GM12878 (cell line): ENCODE results near the gene TBCD. TPM values are rescaled to one million over a fixed set of nuclear protein-coding genes. Genes with fewer than 3 reads are reported as not detected.

Source experiments
- ATAC-seq: fragments of 200-7000 bp; cut with Tn5 transposase; 3 replicates; pipeline ENCODE4 v1.9.1; 2020; ENCODE audit warnings: mild to moderate bottlenecking, moderate library complexity
- BruUV-seq: library from RNA; stranded (reverse); fragments of 400-500 nt; replicated peaks from 2 replicates; lab custom pipeline; 2021; lab: Mats Ljungman, UMichigan
- CTCF ChIA-PET: fragments of 300-600 bp; sonication (Branson Sonifier 250); formaldehyde crosslinking; extraction: SDS; loops from one replicate; lab custom pipeline; 2021; ENCODE audit warnings: inconsistent platforms; lab: Yijun Ruan, JAX
- POLR2A ChIA-PET: fragments of 350-600 bp; formaldehyde crosslinking; extraction: SDS; loops from one replicate; lab custom pipeline; 2021; ENCODE audit warnings: inconsistent platforms; lab: Charles Lee
- RAD21 ChIA-PET: fragments of 300-600 bp; sonication (Branson Sonifier 250); formaldehyde crosslinking; loops from one replicate; lab custom pipeline; 2023; ENCODE audit warnings: antibody characterized with exemption; ENCODE audit not compliant: unreplicated experiment; lab: Charles Lee
- SMC1A ChIA-PET: fragments of 300-600 bp; sonication (Branson Sonifier 250); formaldehyde crosslinking; loops from one replicate; lab custom pipeline; 2023; ENCODE audit not compliant: unreplicated experiment, uncharacterized antibody; lab: Charles Lee
- DNase-seq: peaks from one replicate; pipeline ENCODE4 v3.0.0-alpha.2; 2011; ENCODE audit warnings: low read depth, low spot score
- FAIRE-seq: peaks from 3 replicates; lab custom pipeline; 2011; peaks lifted over from hg19 to GRCh38; lab: Jason Lieb, UNC
- H2AFZ ChIP-seq: 2 replicates; pipeline ENCODE4 v1.6.0; 2011; ENCODE audit warnings: low read depth, low read length, control low read depth; ENCODE audit not compliant: control insufficient read depth
- H3K27ac ChIP-seq: 2 replicates; pipeline ENCODE4 v1.5.1; 2011; ENCODE audit warnings: control low read depth; ENCODE audit not compliant: control insufficient read depth, insufficient read depth
- H3K27me3 ChIP-seq, 2 experiments: replicated peaks in 1 of 2; 2 replicates each; pipeline versions ENCODE4 v1.6.0 to v1.6.1; 2011; ENCODE audit warnings: low read length in 1 of 2; ENCODE audit not compliant: control insufficient read depth in 2 of 2, insufficient read depth in 2 of 2
- H3K36me3 ChIP-seq, 2 experiments: 2 replicates each; pipeline ENCODE4 v1.5.1; 2011; ENCODE audit warnings: low read length in 1 of 2; ENCODE audit not compliant: control insufficient read depth in 2 of 2, insufficient read depth in 2 of 2
- H3K4me1 ChIP-seq: 2 replicates; pipeline ENCODE4 v1.6.1; 2011; ENCODE audit warnings: mild to moderate bottlenecking, low read length, moderate library complexity, mixed read lengths; ENCODE audit not compliant: control insufficient read depth, insufficient read depth
- H3K4me2 ChIP-seq: 2 replicates; pipeline ENCODE4 v1.6.0; 2011; ENCODE audit warnings: control low read depth; ENCODE audit not compliant: control insufficient read depth, insufficient read depth
- H3K4me3 ChIP-seq: fragments of 200-600 bp; sonication (generic); 2 replicates; pipeline ENCODE4 v1.5.1; 2016
- H3K79me2 ChIP-seq: 2 replicates; pipeline ENCODE4 v1.6.0; 2011; ENCODE audit warnings: low read length; ENCODE audit not compliant: control insufficient read depth, insufficient read depth
- H3K9ac ChIP-seq: 2 replicates; pipeline ENCODE4 v1.8.0; 2011; ENCODE audit warnings: low read length, control low read depth, mixed read lengths; ENCODE audit not compliant: control insufficient read depth, insufficient read depth
- H3K9me3 ChIP-seq: replicated peaks from 3 replicates; pipeline ENCODE4 v1.5.1; 2011; ENCODE audit warnings: mild to moderate bottlenecking, low read length; ENCODE audit not compliant: control insufficient read depth, insufficient read depth
- H4K20me1 ChIP-seq: 2 replicates; pipeline ENCODE4 v1.6.0; 2011; ENCODE audit not compliant: control insufficient read depth, insufficient read depth
- BCL3 ChIP-seq: IDR thresholded peaks from 2 replicates; pipeline ENCODE4 v1.6.1; 2011; ENCODE audit warnings: borderline replicate concordance, low read depth, mild to moderate bottlenecking, moderate library complexity, low read length; ENCODE audit not compliant: insufficient read depth, poor library complexity, severe bottlenecking
- BHLHE40 ChIP-seq, 2 experiments: fragments of 450-650 bp in 1 of 2; IDR thresholded peaks; 2 replicates each; pipeline ENCODE4 v1.6.1; 2011 to 2017; ENCODE audit warnings: low read depth in 2 of 2, borderline replicate concordance in 1 of 2, improper control_type of control experiment in 1 of 2, low read length in 1 of 2, mild to moderate bottlenecking in 1 of 2
- FOXM1 ChIP-seq: IDR thresholded peaks from 2 replicates; pipeline ENCODE4 v1.6.1; 2012; ENCODE audit warnings: low read depth, mild to moderate bottlenecking, inconsistent platforms, low read length, moderate library complexity
- MTA2 ChIP-seq: fragments of 450-650 bp; IDR thresholded peaks from 2 replicates; pipeline ENCODE4 v1.6.1; 2016; ENCODE audit warnings: low read depth, mild to moderate bottlenecking, moderate library complexity
- NFYA ChIP-seq: IDR thresholded peaks from 2 replicates; pipeline ENCODE4 v1.6.1; 2011; ENCODE audit warnings: low read depth, mild to moderate bottlenecking, low read length, improper control_type of control experiment, borderline replicate concordance
- NKRF ChIP-seq: fragments of 450-650 bp; conservative IDR thresholded peaks from 2 replicates; pipeline ENCODE4 v1.6.1; 2017; ENCODE audit warnings: mild to moderate bottlenecking, moderate library complexity
- PKNOX1 ChIP-seq: fragments of 450-650 bp; IDR thresholded peaks from 2 replicates; pipeline ENCODE4 v1.6.1; 2016; ENCODE audit warnings: mild to moderate bottlenecking
- POLR2A ChIP-seq: IDR thresholded peaks from 2 replicates; pipeline ENCODE4 v1.6.1; 2011; ENCODE audit warnings: low read depth, mild to moderate bottlenecking, low read length
- RB1 ChIP-seq: fragments of 450-650 bp; formaldehyde crosslinking; IDR thresholded peaks from 2 replicates; pipeline ENCODE4 v1.6.1; 2017; ENCODE audit warnings: mild to moderate bottlenecking, borderline replicate concordance
- RELB ChIP-seq: fragments of 450-650 bp; IDR thresholded peaks from 2 replicates; pipeline ENCODE4 v1.6.1; 2017; ENCODE audit warnings: low read depth, mild to moderate bottlenecking, moderate library complexity
- TAF1 ChIP-seq: IDR thresholded peaks from 2 replicates; pipeline ENCODE4 v1.6.1; 2011; ENCODE audit warnings: mild to moderate bottlenecking, low read depth, low read length, borderline replicate concordance
- ZBTB11 ChIP-seq: fragments of 450-650 bp; formaldehyde crosslinking; IDR thresholded peaks from 2 replicates; pipeline ENCODE4 v1.5.0; 2022; ENCODE audit warnings: mild to moderate bottlenecking, missing genetic modification characterization
- ZNF622 ChIP-seq: fragments of 450-650 bp; IDR thresholded peaks from 2 replicates; pipeline ENCODE4 v1.6.1; 2017; ENCODE audit warnings: mild to moderate bottlenecking, inconsistent platforms
- WGBS: methylation state at CpG from one replicate; pipeline ENCODE4 v1.1.6; 2016; ENCODE audit warnings: low lambda C conversion rate; ENCODE audit not compliant: insufficient replicate concordance, insufficient coverage; ENCODE audit errors: missing lambda C conversion rate; 5-methylcytosine and 5-hydroxymethylcytosine counted together
- in situ Hi-C: fragments of 300-500 bp; cut with MboI; formaldehyde crosslinking; loops from 9 replicates; pipeline ENCODE4 v1.14.3; 2018; ENCODE audit warnings: mixed read lengths
- intact Hi-C: fragments of 100-400 bp; cut with micrococcal nuclease; formaldehyde crosslinking; loops from one replicate; pipeline ENCODE4 v1.14.2; 2022; ENCODE audit not compliant: unreplicated experiment
- polyA plus RNA-seq, 11 experiments: library from polyadenylated mRNA; depleted of rRNA in 4 of 11; unstranded in 6 of 11; stranded (reverse) in 5 of 11; fragments of >200 nt; fragmentation: Nextera tagmentation in 4 of 11; fragmentation: Illumina TruSeq in 1 of 11; extraction: Ambion mirVana in 4 of 11; extraction: Trizol in 1 of 11; gene quantifications; 1 replicate in 1 of 11; 2 replicates in 10 of 11; pipeline versions ENCODE4 v1.2.1 to v1.2.3, GENCODE V29; 2011 to 2016; ENCODE audit warnings: inconsistent platforms in 2 of 11, missing spikeins in 2 of 11, low read depth in 1 of 11
- total RNA-seq, 4 experiments: library from RNA; depleted of rRNA in 3 of 4; stranded (reverse); fragments of >200 nt in 3 of 4; fragmentation: Illumina TruSeq in 1 of 4; extraction: Trizol in 1 of 4; gene quantifications; 2 replicates each; pipeline versions ENCODE4 v1.2.1 to v1.2.3, GENCODE V29; 2013 to 2021

TBCD gene
- total and polyA plus RNA-seq, 10 of the 15 experiments (the other 5 are each of a cell fraction or from before 2014, with no cell fraction given): 10.3 to 114 (median 52.4) TPM

- H3K36me3 ChIP-seq: peaks cover 0 to 19% of the 10 kb centered on the region in 2 experiments; a peak in 3 of 4 replicates
- RAD21 ChIA-PET: interaction anchor here (2.9 kb wide), 1 partner anchor 131 kb away, joined by 24 read pairs; no protein-coding TSS in a partner anchor
- H3K9ac ChIP-seq: no peak overlapping the region
- no peak overlapping the region for H3K4me3 ChIP-seq
- no peak overlapping the region for H3K27ac ChIP-seq
- FAIRE-seq (no peak), DNase-seq (no peak), ATAC-seq (no peak)
- CTCF ChIA-PET: interaction anchor here (1.0 to 3.4 kb wide), 4 partner anchors 41 to 287 kb away, joined by 3 to 12 read pairs (median 4); no protein-coding TSS in a partner anchor
- WGBS: 97% methylated on average over 20 of the region's 20 CpGs
- BruUV-seq: no TSS peak
- no peaks in the 10 kb centered on the region for H3K9me3 ChIP-seq
- POLR2A ChIA-PET: no interaction called here
- peaks cover 28% of the 10 kb centered on the region for H3K4me1 ChIP-seq
- in situ Hi-C loops: no loop called here
- no peak overlapping the region for H3K4me2 ChIP-seq
- H4K20me1 ChIP-seq: no peaks in the 10 kb centered on the region
- SMC1A ChIA-PET: interaction anchor here (0.9 to 1.5 kb wide), 3 partner anchors 43 to 131 kb away, joined by 3 to 4 read pairs (median 3); no protein-coding TSS in a partner anchor
- intact Hi-C loops: no loop called here
- no peaks in the 10 kb centered on the region for H3K79me2 ChIP-seq
- H2AFZ ChIP-seq: no peak overlapping the region
- H3K27me3 ChIP-seq: no peaks in the 10 kb centered on the region
- TF ChIP-seq FOXM1 (no peak), ZNF622 (no peak), NFYA (no peak), BHLHE40 (IDR thresholded peaks at IDR 0.05; ENCODE audit: borderline replicate concordance in 1 of 2, low read depth in 2 of 2, low read length in 1 of 2) (no peak), BCL3 (no peak), ZBTB11 (CRISPR knock-in tag) (no peak), NKRF (no peak), TAF1 (no peak), PKNOX1 (no peak), RB1 (no peak), RELB (no peak), MTA2 (no peak), POLR2A (no peak)
Observed at GRCh38 chr17:82912484-82913089, 160.7 kb downstream of the TBCD start.
